Measurements from ENCODE around the gene PARD6G.

DNA sequence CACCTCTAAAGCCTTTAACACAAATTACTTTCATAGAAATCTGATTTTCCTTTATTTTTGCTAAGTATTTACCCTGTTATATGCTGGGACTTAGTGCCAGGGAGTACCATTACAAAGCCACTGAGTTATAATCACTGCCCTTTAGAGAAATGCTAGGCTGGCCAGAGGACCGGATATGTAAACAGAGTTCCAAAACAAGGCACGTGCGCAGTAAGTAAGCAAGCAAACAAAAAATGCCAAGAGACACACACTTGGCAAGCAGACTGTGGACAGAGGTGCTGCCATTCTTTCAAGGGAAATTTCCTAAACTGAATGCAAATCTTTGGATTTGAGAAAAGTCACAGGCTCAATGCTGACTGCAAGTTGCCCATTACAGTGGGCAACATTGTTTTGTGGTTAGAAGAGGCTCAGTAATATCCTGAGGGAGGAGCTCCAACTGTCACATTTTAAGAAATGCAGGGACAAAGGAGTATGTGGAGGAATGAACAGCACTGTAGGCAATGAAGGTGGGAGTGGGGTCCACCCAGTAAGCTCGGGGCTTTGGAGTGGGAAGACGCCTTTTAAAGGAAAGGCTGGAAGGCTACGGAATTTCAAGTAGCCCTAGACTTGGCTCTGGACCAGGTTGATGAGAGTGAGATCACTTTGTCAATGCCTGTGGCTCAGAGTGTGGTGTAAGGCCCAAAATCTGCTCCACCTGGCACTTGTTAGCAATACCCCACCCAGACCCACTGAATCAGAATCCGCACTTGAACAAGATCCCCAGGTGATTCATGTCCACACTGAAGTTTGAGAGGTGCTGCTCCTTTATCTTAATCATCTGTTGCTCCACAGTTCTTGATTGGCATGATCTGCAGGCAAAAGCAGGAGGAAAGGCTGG, 2.1 kb upstream of the PARD6G start:
- TF ChIP-seq, protein P1, sequence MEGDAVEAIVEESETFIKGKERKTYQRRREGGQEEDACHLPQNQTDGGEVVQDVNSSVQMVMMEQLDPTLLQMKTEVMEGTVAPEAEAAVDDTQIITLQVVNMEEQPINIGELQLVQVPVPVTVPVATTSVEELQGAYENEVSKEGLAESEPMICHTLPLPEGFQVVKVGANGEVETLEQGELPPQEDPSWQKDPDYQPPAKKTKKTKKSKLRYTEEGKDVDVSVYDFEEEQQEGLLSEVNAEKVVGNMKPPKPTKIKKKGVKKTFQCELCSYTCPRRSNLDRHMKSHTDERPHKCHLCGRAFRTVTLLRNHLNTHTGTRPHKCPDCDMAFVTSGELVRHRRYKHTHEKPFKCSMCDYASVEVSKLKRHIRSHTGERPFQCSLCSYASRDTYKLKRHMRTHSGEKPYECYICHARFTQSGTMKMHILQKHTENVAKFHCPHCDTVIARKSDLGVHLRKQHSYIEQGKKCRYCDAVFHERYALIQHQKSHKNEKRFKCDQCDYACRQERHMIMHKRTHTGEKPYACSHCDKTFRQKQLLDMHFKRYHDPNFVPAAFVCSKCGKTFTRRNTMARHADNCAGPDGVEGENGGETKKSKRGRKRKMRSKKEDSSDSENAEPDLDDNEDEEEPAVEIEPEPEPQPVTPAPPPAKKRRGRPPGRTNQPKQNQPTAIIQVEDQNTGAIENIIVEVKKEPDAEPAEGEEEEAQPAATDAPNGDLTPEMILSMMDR (IDR thresholded peaks at IDR 0.05; ENCODE audit: low read depth, low read length, poor library complexity, severe bottlenecking) = no peak
- TF ChIP-seq EZH2phosphoT487 (IDR thresholded peaks at IDR 0.05; ENCODE audit: borderline replicate concordance, low read length) = no peak
